Liver (tissue), 9 donors: Measurements from ENCODE around the gene KCNA4. TPM values are rescaled to one million over a fixed set of nuclear protein-coding genes. Genes with fewer than 3 reads are reported as not detected.

Experiments
- DNase-seq: peaks from one replicate; pipeline ENCODE4 v3.0.0-alpha.2; 2017; ENCODE audit warnings: low spot score
- H3K27ac ChIP-seq, 2 donors: one replicate each; pipeline ENCODE4 v1.7.0; 2013; ENCODE audit warnings: inconsistent platforms in 2 of 2, low read length in 2 of 2, control low read depth in 1 of 2, low read depth in 1 of 2, mild to moderate bottlenecking in 1 of 2
- H3K27me3 ChIP-seq, 4 donors: one replicate each; pipeline versions ENCODE4 v1.6.1 to v1.7.0; 2013; ENCODE audit warnings: low read length in 3 of 4, inconsistent platforms in 1 of 4, mild to moderate bottlenecking in 1 of 4, moderate library complexity in 1 of 4; ENCODE audit not compliant: control insufficient read depth in 4 of 4, insufficient read depth in 4 of 4
- H3K36me3 ChIP-seq, 4 donors: one replicate each; pipeline versions ENCODE4 v1.6.1 to v1.7.0; 2013; ENCODE audit warnings: low read length in 3 of 4, mild to moderate bottlenecking in 3 of 4, low read depth in 1 of 4, moderate library complexity in 1 of 4; ENCODE audit not compliant: control insufficient read depth in 4 of 4, insufficient read depth in 3 of 4
- H3K4me1 ChIP-seq, 4 donors: one replicate each; pipeline versions ENCODE4 v1.6.1 to v1.7.0; 2013; ENCODE audit warnings: low read length in 3 of 4, mild to moderate bottlenecking in 3 of 4, moderate library complexity in 1 of 4; ENCODE audit not compliant: control insufficient read depth in 4 of 4, insufficient read depth in 4 of 4
- H3K4me3 ChIP-seq, 3 donors: one replicate each; pipeline versions ENCODE4 v1.6.1 to v1.7.0; 2013; ENCODE audit warnings: low read length in 3 of 3, control low read depth in 1 of 3, low read depth in 1 of 3, mild to moderate bottlenecking in 1 of 3
- H3K9ac ChIP-seq, 2 donors: one replicate each; pipeline ENCODE4 v1.7.0; 2013; ENCODE audit warnings: low read length in 2 of 2, mild to moderate bottlenecking in 2 of 2, moderate library complexity in 2 of 2, control low read depth in 1 of 2, low read depth in 1 of 2
- H3K9me3 ChIP-seq, 4 donors: one replicate each; pipeline versions ENCODE4 v1.6.1 to v1.7.0; 2013; ENCODE audit warnings: low read length in 3 of 4; ENCODE audit not compliant: control insufficient read depth in 4 of 4
- EGR1 ChIP-seq, 2 donors: IDR thresholded peaks; 2 replicates each; pipeline ENCODE4 v1.6.1; 2016 to 2018; ENCODE audit warnings: antibody characterized with exemption in 2 of 2, low read depth in 2 of 2
- FOXA1 ChIP-seq: IDR thresholded peaks from 2 replicates; pipeline ENCODE4 v1.6.1; 2016; ENCODE audit warnings: antibody characterized with exemption
- FOXA2 ChIP-seq: IDR thresholded peaks from 2 replicates; pipeline ENCODE4 v1.6.1; 2016; ENCODE audit warnings: antibody characterized with exemption
- GABPA ChIP-seq, 2 donors: IDR thresholded peaks in 1 of 2; conservative IDR thresholded peaks in 1 of 2; 2 replicates each; pipeline ENCODE4 v1.6.1; 2016; ENCODE audit warnings: antibody characterized with exemption in 2 of 2, mild to moderate bottlenecking in 1 of 2, moderate library complexity in 1 of 2
- HNF4A ChIP-seq, 2 donors: conservative IDR thresholded peaks; 2 replicates each; pipeline ENCODE4 v1.6.1; 2016; ENCODE audit warnings: antibody characterized with exemption in 2 of 2, mild to moderate bottlenecking in 2 of 2
- HNF4G ChIP-seq: IDR thresholded peaks from 2 replicates; pipeline ENCODE4 v1.6.1; 2016; ENCODE audit warnings: antibody characterized with exemption
- JUND ChIP-seq, 2 donors: IDR thresholded peaks; 2 replicates each; pipeline ENCODE4 v1.6.1; 2016; ENCODE audit warnings: antibody characterized with exemption in 2 of 2
- NR2F2 ChIP-seq: IDR thresholded peaks from 2 replicates; pipeline ENCODE4 v1.6.1; 2016; ENCODE audit warnings: antibody characterized with exemption
- RAD21 ChIP-seq, 2 donors: IDR thresholded peaks; 2 replicates each; pipeline ENCODE4 v1.6.1; 2016; ENCODE audit warnings: antibody characterized with exemption in 2 of 2, mild to moderate bottlenecking in 2 of 2
- RXRA ChIP-seq, 2 donors: IDR thresholded peaks; 2 replicates each; pipeline ENCODE4 v1.6.1; 2017 to 2018; ENCODE audit warnings: antibody characterized with exemption in 2 of 2, mild to moderate bottlenecking in 1 of 2
- SP1 ChIP-seq: IDR thresholded peaks from 2 replicates; pipeline ENCODE4 v1.6.1; 2018; ENCODE audit warnings: antibody characterized with exemption, mild to moderate bottlenecking
- TAF1 ChIP-seq: conservative IDR thresholded peaks from 2 replicates; pipeline ENCODE4 v1.6.1; 2016; ENCODE audit warnings: antibody characterized with exemption, mild to moderate bottlenecking
- YY1 ChIP-seq: IDR thresholded peaks from 2 replicates; pipeline ENCODE4 v1.6.1; 2016; ENCODE audit warnings: antibody characterized with exemption, mild to moderate bottlenecking
- WGBS: extraction: QIAGEN DNeasy Blood & Tissue Kit; methylation state at CpG from one replicate; pipeline ENCODE4 v1.1.7; 2013; 5-methylcytosine and 5-hydroxymethylcytosine counted together
- polyA plus RNA-seq, 2 donors: library from polyadenylated mRNA; stranded (reverse) in 1 of 2; unstranded in 1 of 2; fragments of 200-250 nt in 1 of 2; fragments of >200 nt in 1 of 2; fragmentation: Nextera tagmentation in 1 of 2; extraction: Ambion mirVana in 1 of 2; gene quantifications; one replicate each; pipeline versions ENCODE4 v1.2.1 to v1.2.3, GENCODE V29; 2013 to 2015
- total RNA-seq, 2 donors: library from RNA; depleted of rRNA; stranded (reverse); fragments of >200 nt; gene quantifications; one replicate each; pipeline ENCODE4 v1.2.3, GENCODE V29; 2014
- TF ChIP-seq, protein P1 (sequence below): IDR thresholded peaks from 2 replicates; pipeline ENCODE4 v1.6.1; 2016; ENCODE audit warnings: antibody characterized with exemption
- TF ChIP-seq, protein P2 (sequence below): IDR thresholded peaks from 2 replicates; pipeline ENCODE4 v1.6.1; 2016; ENCODE audit warnings: antibody characterized with exemption, mild to moderate bottlenecking
- TF ChIP-seq, protein P3 (sequence below): IDR thresholded peaks from 2 replicates; pipeline ENCODE4 v1.6.1; 2016; ENCODE audit warnings: antibody characterized with exemption
- TF ChIP-seq, protein P4 (sequence below): fragments of 150-350 bp; IDR thresholded peaks from 2 replicates; pipeline ENCODE4 v1.5.1; 2017; ENCODE audit warnings: improper control_type of control experiment, low read depth, low read length; ENCODE audit not compliant: missing input control
- donor health status: healthy.
- donor health status: healthy.
- donor health status: healthy.
- donor health status: healthy.
- donor health status: healthy.

KCNA4 gene
- total and polyA plus RNA-seq, 4 donors = 0.05 to 0.59 TPM; not detected in 2

DNA sequence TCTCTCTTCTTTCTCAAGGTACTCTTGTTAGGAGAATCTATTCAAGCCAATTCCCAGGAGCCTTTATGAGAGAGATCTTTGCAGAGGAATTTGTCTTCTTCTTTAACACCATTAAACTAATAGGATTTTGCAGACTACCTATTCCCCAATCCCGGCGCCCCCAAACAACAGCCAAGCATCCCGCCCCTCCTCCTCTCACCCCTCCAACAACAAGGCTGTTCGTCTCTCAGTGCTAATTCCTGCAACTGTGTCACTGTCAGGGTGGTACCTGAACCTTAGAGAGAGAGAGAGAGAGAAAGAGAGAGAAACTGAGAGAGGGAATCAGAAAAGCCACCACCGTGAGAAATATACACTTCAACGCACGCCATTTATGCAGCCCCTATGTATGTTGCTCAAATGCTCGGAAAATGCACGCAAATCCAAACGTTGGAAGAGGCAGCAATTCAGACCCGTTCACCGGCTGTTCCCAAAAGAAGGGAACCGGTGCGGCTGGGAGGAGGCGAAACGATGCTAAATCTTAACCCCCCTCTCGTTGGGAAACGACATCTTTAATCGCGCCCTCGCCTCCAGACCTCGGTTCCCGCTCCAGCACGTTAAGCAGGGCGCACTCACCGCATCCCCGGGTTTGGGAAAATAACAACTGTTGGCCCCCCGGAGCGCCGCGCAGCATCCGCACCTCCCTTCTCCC is 961 bp downstream of the KCNA4 start:
- TF ChIP-seq NR2F2 = no peak
- Histone ChIP-seq H3K4me3 (no peak overlapping the region), H3K9ac (no peak overlapping the region), H3K27me3 (peaks cover 2 to 10% (median 8%) of the 10 kb centered on the region in 4 donors), H3K36me3 (no peaks in the 10 kb centered on the region), H3K4me1 (peaks cover 0 to 4% (median under 1%) of the 10 kb centered on the region in 4 donors), H3K9me3 (peaks cover 0 to 2% (median 0%) of the 10 kb centered on the region in 4 donors), H3K27ac (no peak overlapping the region)
- no peak for DNase-seq
- 6% methylated on average over 32 of the region's 32 CpGs for WGBS

DNA sequence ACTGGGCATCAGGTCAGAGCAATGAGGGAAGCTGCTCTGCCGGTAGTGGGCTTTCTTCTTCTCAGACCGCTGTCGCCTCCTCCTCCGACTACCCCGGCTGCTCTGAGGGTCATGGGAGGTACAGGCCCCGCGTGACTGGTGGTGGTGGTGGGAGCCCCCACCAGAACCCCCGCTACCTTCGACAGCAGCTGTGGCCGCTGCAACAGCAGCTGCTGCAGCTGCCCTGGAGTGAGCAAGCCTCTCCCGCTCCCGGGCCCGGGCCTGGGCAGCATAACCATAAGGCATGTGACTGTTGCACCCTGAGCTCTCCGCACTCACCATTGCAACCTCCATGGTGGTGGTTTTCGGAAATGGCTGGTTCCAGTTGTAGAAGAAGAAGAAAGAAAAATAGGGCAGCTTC is 4.5 kb downstream of the KCNA4 start:
- Histone ChIP-seq H3K9me3 (peaks cover 0 to 2% (median 0%) of the 10 kb centered on the region in 4 donors), H3K27ac (no peak overlapping the region), H3K4me3 (no peak overlapping the region), H3K36me3 (no peaks in the 10 kb centered on the region), H3K27me3 (peaks cover 2 to 10% (median 4%) of the 10 kb centered on the region in 4 donors), H3K4me1 (peaks cover 0 to 4% (median under 1%) of the 10 kb centered on the region in 4 donors), H3K9ac (no peak overlapping the region)
- TF ChIP-seq, protein P1, sequence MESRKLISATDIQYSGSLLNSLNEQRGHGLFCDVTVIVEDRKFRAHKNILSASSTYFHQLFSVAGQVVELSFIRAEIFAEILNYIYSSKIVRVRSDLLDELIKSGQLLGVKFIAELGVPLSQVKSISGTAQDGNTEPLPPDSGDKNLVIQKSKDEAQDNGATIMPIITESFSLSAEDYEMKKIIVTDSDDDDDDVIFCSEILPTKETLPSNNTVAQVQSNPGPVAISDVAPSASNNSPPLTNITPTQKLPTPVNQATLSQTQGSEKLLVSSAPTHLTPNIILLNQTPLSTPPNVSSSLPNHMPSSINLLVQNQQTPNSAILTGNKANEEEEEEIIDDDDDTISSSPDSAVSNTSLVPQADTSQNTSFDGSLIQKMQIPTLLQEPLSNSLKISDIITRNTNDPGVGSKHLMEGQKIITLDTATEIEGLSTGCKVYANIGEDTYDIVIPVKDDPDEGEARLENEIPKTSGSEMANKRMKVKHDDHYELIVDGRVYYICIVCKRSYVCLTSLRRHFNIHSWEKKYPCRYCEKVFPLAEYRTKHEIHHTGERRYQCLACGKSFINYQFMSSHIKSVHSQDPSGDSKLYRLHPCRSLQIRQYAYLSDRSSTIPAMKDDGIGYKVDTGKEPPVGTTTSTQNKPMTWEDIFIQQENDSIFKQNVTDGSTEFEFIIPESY = no peak
- no peak for TF ChIP-seq NR2F2
- no peak for TF ChIP-seq RAD21 (IDR thresholded peaks at IDR 0.05)
- TF ChIP-seq, protein P2, sequence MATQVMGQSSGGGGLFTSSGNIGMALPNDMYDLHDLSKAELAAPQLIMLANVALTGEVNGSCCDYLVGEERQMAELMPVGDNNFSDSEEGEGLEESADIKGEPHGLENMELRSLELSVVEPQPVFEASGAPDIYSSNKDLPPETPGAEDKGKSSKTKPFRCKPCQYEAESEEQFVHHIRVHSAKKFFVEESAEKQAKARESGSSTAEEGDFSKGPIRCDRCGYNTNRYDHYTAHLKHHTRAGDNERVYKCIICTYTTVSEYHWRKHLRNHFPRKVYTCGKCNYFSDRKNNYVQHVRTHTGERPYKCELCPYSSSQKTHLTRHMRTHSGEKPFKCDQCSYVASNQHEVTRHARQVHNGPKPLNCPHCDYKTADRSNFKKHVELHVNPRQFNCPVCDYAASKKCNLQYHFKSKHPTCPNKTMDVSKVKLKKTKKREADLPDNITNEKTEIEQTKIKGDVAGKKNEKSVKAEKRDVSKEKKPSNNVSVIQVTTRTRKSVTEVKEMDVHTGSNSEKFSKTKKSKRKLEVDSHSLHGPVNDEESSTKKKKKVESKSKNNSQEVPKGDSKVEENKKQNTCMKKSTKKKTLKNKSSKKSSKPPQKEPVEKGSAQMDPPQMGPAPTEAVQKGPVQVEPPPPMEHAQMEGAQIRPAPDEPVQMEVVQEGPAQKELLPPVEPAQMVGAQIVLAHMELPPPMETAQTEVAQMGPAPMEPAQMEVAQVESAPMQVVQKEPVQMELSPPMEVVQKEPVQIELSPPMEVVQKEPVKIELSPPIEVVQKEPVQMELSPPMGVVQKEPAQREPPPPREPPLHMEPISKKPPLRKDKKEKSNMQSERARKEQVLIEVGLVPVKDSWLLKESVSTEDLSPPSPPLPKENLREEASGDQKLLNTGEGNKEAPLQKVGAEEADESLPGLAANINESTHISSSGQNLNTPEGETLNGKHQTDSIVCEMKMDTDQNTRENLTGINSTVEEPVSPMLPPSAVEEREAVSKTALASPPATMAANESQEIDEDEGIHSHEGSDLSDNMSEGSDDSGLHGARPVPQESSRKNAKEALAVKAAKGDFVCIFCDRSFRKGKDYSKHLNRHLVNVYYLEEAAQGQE = no peak
- TF ChIP-seq GABPA (IDR thresholded peaks at IDR 0.05 in 1 of 2, conservative IDR thresholded peaks at IDR 0.05 in 1 of 2) = no peak
- no peak for TF ChIP-seq FOXA1
- no peak for TF ChIP-seq SP1
- TF ChIP-seq HNF4A (conservative IDR thresholded peaks at IDR 0.05) = no peak
- no peak for TF ChIP-seq JUND (IDR thresholded peaks at IDR 0.05)
- TF ChIP-seq, protein P3, sequence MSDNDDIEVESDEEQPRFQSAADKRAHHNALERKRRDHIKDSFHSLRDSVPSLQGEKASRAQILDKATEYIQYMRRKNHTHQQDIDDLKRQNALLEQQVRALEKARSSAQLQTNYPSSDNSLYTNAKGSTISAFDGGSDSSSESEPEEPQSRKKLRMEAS = no peak
- TF ChIP-seq TAF1 = no peak
- no peak for DNase-seq
- WGBS = 85% methylated on average over 15 of the region's 15 CpGs

DNA sequence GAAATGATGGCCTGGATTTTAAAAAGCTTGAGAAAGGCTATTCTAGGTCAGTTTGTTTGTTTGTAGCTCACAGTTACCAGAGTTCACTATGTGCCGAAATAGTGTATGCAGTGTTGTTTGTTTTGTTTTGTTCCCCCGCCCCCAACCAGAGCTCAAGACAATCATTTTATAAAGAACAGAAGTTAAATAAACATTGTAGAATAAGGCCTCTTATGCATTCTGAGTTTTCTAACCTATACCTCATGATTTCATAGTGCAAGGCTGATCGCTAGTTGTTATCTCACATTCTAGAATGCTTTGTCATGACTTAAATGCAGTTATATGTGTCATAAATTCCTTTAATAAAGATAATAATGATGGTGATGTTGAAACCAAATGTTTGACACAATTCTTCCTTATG is 7.8 kb downstream of the KCNA4 start:
- Histone ChIP-seq H3K27ac (no peak overlapping the region), H3K9ac (no peak overlapping the region), H3K27me3 (no peaks in the 10 kb centered on the region), H3K4me3 (no peak overlapping the region), H3K9me3 (peaks cover 0 to 2% (median 0%) of the 10 kb centered on the region in 4 donors), H3K36me3 (no peaks in the 10 kb centered on the region), H3K4me1 (no peaks in the 10 kb centered on the region)
- 60% methylated on average over 3 of the region's 3 CpGs for WGBS
- DNase-seq = no peak
- no peak for TF ChIP-seq NR2F2
- TF ChIP-seq SP1 = no peak
- no peak for TF ChIP-seq EGR1 (IDR thresholded peaks at IDR 0.05; ENCODE audit: low read depth in 2 of 2)
- no peak for TF ChIP-seq HNF4G
- no peak for TF ChIP-seq TAF1
- no peak for TF ChIP-seq YY1
- TF ChIP-seq, protein P4, sequence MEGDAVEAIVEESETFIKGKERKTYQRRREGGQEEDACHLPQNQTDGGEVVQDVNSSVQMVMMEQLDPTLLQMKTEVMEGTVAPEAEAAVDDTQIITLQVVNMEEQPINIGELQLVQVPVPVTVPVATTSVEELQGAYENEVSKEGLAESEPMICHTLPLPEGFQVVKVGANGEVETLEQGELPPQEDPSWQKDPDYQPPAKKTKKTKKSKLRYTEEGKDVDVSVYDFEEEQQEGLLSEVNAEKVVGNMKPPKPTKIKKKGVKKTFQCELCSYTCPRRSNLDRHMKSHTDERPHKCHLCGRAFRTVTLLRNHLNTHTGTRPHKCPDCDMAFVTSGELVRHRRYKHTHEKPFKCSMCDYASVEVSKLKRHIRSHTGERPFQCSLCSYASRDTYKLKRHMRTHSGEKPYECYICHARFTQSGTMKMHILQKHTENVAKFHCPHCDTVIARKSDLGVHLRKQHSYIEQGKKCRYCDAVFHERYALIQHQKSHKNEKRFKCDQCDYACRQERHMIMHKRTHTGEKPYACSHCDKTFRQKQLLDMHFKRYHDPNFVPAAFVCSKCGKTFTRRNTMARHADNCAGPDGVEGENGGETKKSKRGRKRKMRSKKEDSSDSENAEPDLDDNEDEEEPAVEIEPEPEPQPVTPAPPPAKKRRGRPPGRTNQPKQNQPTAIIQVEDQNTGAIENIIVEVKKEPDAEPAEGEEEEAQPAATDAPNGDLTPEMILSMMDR = no peak
- TF ChIP-seq, protein P2 = no peak
- TF ChIP-seq RXRA (IDR thresholded peaks at IDR 0.05) = no peak
- no peak for TF ChIP-seq FOXA2
